ENCODE measurements around the gene TUBGCP5. TPM values are rescaled to one million over a fixed set of nuclear protein-coding genes. Genes with fewer than 3 reads are reported as not detected.

TUBGCP5 gene
- total and polyA plus RNA-seq, 2 experiments from 2014 or later = 12.0 to 21.7 TPM

DNA sequence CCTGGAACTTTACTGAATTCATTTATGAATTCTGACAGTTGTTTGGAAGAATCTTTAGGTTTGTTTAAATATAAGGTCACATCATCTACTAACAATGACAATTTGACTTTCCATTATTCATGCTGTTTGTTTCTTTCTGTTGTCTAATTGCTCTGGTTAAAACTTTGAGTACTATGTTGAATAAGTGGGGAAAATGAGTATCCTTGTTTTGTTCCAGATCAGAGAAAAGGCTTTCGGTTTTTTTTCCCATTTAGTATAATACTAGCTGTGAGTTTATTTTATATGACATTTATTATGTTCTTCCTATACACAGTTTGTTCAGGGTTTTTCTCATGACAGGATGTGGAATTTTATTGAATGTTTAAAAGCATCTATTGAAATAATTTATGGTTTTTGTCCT, 11.3 kb upstream of the TUBGCP5 start (continued):
- TF ChIP-seq, protein P1, sequence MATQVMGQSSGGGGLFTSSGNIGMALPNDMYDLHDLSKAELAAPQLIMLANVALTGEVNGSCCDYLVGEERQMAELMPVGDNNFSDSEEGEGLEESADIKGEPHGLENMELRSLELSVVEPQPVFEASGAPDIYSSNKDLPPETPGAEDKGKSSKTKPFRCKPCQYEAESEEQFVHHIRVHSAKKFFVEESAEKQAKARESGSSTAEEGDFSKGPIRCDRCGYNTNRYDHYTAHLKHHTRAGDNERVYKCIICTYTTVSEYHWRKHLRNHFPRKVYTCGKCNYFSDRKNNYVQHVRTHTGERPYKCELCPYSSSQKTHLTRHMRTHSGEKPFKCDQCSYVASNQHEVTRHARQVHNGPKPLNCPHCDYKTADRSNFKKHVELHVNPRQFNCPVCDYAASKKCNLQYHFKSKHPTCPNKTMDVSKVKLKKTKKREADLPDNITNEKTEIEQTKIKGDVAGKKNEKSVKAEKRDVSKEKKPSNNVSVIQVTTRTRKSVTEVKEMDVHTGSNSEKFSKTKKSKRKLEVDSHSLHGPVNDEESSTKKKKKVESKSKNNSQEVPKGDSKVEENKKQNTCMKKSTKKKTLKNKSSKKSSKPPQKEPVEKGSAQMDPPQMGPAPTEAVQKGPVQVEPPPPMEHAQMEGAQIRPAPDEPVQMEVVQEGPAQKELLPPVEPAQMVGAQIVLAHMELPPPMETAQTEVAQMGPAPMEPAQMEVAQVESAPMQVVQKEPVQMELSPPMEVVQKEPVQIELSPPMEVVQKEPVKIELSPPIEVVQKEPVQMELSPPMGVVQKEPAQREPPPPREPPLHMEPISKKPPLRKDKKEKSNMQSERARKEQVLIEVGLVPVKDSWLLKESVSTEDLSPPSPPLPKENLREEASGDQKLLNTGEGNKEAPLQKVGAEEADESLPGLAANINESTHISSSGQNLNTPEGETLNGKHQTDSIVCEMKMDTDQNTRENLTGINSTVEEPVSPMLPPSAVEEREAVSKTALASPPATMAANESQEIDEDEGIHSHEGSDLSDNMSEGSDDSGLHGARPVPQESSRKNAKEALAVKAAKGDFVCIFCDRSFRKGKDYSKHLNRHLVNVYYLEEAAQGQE (IDR thresholded peaks at IDR 0.05; ENCODE audit: unreplicated experiment) = no peak

DNA sequence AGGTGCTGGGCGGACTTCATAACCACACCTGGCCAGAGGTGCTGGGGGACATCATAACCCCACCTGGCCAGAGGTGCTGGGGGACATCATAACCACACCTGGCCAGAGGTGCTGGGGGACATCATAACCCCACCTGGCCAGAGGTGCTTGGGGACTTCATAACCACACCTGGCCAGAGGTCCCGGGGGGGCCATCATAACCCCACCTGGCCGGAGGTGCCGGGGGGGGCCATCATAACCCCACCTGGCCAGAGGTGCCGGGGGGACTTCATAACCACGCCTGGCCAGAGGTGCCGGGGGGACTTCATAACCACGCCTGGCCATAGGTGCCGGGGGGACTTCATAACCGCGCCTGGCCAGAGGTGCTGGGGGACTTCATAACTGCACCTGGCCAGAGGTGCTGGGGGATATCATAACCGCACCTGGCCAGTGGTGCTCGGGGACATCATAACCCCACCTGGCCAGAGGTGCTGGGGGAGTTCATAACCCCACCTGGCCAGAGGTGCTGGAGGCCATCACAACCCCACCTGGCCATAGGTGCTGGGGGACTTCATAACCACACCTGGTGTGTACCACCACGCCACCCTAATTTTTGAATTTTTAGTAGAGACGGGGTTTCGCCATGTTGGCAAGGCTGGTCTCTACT, 10.7 kb upstream of the TUBGCP5 start:
- no peaks in the 10 kb centered on the region for H3K36me3 Mint-ChIP-seq (ENCODE audit: low read depth)
- H3K4me1 Mint-ChIP-seq = no peaks in the 10 kb centered on the region
- H3K4me3 Mint-ChIP-seq = no peak overlapping the region
- no peak overlapping the region for H3K4me3 ChIP-seq
- H3K27me3 ChIP-seq (ENCODE audit: insufficient read depth) = no peaks in the 10 kb centered on the region
- no peak overlapping the region for H3K27ac ChIP-seq (ENCODE audit: low read depth)
- no peaks in the 10 kb centered on the region for H3K9me2 ChIP-seq (ENCODE audit: insufficient read depth)
- H3F3A ChIP-seq (replicated peaks; ENCODE audit: low read depth) = no peaks in the 10 kb centered on the region
- H3K36me3 ChIP-seq (ENCODE audit: insufficient read depth) = no peaks in the 10 kb centered on the region
- ATAC-seq = no peak
- no peak overlapping the region for H3K27ac Mint-ChIP-seq
- H2AFZ ChIP-seq = no peak overlapping the region
- no peaks in the 10 kb centered on the region for H3K9me3 Mint-ChIP-seq
- no peaks in the 10 kb centered on the region for H4K20me1 ChIP-seq (replicated peaks; ENCODE audit: insufficient read depth)
- H3K4me1 ChIP-seq (ENCODE audit: insufficient read depth) = no peaks in the 10 kb centered on the region
- H3K4me2 ChIP-seq = no peak overlapping the region
- peaks cover 3% of the 10 kb centered on the region for H3K27me3 Mint-ChIP-seq (ENCODE audit: insufficient read depth, low read depth, poor library complexity)
- DNase-seq (ENCODE audit: low spot score) = no peak
- no peaks in the 10 kb centered on the region for H3K79me2 ChIP-seq (replicated peaks; ENCODE audit: insufficient read depth)
- TF ChIP-seq POLR2AphosphoS5 (IDR thresholded peaks at IDR 0.05; ENCODE audit: low read depth) (no peak), EZH2phosphoT487 (IDR thresholded peaks at IDR 0.05; ENCODE audit: unreplicated experiment) (no peak), STAT1 (IDR thresholded peaks at IDR 0.05; ENCODE audit: unreplicated experiment) (no peak), NANOG (IDR thresholded peaks at IDR 0.05; ENCODE audit: borderline replicate concordance) (no peak), CREB1 (CRISPR knock-in tag; IDR thresholded peaks at IDR 0.05; ENCODE audit: low read depth) (no peak)
- TF ChIP-seq, protein P1 (IDR thresholded peaks at IDR 0.05; ENCODE audit: unreplicated experiment) = no peak
- TF ChIP-seq, protein P2, sequence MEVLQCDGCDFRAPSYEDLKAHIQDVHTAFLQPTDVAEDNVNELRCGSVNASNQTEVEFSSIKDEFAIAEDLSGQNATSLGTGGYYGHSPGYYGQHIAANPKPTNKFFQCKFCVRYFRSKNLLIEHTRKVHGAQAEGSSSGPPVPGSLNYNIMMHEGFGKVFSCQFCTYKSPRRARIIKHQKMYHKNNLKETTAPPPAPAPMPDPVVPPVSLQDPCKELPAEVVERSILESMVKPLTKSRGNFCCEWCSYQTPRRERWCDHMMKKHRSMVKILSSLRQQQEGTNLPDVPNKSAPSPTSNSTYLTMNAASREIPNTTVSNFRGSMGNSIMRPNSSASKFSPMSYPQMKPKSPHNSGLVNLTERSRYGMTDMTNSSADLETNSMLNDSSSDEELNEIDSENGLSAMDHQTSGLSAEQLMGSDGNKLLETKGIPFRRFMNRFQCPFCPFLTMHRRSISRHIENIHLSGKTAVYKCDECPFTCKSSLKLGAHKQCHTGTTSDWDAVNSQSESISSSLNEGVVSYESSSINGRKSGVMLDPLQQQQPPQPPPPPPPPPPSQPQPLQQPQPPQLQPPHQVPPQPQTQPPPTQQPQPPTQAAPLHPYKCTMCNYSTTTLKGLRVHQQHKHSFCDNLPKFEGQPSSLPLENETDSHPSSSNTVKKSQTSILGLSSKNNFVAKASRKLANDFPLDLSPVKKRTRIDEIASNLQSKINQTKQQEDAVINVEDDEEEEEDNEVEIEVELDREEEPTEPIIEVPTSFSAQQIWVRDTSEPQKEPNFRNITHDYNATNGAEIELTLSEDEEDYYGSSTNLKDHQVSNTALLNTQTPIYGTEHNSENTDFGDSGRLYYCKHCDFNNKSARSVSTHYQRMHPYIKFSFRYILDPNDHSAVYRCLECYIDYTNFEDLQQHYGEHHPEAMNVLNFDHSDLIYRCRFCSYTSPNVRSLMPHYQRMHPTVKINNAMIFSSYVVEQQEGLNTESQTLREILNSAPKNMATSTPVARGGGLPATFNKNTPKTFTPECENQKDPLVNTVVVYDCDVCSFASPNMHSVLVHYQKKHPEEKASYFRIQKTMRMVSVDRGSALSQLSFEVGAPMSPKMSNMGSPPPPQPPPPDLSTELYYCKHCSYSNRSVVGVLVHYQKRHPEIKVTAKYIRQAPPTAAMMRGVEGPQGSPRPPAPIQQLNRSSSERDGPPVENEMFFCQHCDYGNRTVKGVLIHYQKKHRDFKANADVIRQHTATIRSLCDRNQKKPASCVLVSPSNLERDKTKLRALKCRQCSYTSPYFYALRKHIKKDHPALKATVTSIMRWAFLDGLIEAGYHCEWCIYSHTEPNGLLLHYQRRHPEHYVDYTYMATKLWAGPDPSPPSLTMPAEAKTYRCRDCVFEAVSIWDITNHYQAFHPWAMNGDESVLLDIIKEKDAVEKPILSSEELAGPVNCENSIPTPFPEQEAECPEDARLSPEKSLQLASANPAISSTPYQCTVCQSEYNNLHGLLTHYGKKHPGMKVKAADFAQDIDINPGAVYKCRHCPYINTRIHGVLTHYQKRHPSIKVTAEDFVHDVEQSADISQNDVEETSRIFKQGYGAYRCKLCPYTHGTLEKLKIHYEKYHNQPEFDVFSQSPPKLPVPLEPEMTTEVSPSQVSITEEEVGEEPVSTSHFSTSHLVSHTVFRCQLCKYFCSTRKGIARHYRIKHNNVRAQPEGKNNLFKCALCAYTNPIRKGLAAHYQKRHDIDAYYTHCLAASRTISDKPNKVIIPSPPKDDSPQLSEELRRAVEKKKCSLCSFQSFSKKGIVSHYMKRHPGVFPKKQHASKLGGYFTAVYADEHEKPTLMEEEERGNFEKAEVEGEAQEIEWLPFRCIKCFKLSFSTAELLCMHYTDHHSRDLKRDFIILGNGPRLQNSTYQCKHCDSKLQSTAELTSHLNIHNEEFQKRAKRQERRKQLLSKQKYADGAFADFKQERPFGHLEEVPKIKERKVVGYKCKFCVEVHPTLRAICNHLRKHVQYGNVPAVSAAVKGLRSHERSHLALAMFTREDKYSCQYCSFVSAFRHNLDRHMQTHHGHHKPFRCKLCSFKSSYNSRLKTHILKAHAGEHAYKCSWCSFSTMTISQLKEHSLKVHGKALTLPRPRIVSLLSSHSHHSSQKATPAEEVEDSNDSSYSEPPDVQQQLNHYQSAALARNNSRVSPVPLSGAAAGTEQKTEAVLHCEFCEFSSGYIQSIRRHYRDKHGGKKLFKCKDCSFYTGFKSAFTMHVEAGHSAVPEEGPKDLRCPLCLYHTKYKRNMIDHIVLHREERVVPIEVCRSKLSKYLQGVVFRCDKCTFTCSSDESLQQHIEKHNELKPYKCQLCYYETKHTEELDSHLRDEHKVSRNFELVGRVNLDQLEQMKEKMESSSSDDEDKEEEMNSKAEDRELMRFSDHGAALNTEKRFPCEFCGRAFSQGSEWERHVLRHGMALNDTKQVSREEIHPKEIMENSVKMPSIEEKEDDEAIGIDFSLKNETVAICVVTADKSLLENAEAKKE (CRISPR knock-in tag; IDR thresholded peaks at IDR 0.05) = no peak
- TF ChIP-seq, protein P3, sequence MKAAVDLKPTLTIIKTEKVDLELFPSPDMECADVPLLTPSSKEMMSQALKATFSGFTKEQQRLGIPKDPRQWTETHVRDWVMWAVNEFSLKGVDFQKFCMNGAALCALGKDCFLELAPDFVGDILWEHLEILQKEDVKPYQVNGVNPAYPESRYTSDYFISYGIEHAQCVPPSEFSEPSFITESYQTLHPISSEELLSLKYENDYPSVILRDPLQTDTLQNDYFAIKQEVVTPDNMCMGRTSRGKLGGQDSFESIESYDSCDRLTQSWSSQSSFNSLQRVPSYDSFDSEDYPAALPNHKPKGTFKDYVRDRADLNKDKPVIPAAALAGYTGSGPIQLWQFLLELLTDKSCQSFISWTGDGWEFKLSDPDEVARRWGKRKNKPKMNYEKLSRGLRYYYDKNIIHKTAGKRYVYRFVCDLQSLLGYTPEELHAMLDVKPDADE (IDR thresholded peaks at IDR 0.05) = no peak
